ENCODE data around the gene IGSF5. TPM values are rescaled to one million over a fixed set of nuclear protein-coding genes. Genes with fewer than 3 reads are reported as not detected.

The IGSF5 gene
- total RNA-seq, 1 donor from 2014 or later: 0.64 TPM

DNA sequence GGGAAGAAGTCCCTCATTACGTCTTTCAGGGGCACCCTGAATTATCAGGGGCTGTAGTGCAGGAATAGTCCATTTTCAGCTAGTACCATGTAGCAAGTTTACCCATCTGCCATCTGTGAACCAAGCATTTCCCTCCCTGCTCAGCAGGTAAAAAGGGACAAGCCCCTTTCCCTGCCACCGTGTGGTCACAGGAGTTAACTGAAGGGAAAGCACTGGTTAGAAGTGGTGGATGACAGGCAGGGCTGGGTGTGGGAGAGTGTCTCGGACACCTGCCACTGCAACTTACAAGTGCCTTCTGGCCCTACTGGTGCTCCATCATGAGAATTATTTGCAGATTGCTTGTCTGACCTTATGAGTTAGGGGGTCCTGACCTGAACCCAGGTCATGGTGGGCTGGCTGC is 32.0 kb upstream of the IGSF5 start:
- no peak for DNase-seq (ENCODE audit: low read depth)
- no peak overlapping the region for H3K27ac Mint-ChIP-seq (ENCODE audit: unreplicated experiment)
- peaks cover 10% of the 10 kb centered on the region for H3K27me3 Mint-ChIP-seq (ENCODE audit: low read depth, unreplicated experiment)

DNA sequence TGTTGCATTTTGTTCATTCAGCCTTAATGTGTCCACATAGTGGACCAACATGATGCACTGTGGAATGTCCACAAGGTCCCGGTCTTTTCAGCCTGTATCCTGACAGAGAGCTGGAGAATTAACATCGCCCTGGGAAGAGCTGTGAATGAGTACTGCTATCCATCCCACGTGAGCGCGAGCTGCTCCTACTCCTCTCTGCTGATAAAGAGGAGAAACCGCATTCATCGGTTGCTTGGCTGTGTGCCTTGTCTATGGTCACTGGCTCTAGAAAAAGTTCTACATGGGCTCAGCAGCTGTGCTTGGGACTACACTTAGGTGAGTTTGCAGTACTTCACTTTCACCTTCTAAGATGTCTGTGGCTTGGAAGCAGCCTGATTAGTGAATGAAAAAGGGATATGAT is 31.1 kb upstream of the IGSF5 start:
- Histone ChIP-seq H2AFZ (ENCODE audit: low read depth, low read length) (no peak overlapping the region), H3K79me2 (ENCODE audit: insufficient read depth, low read length) (no peaks in the 10 kb centered on the region), H3K4me1 (ENCODE audit: insufficient read depth, low read length) (no peaks in the 10 kb centered on the region), H3K27ac (ENCODE audit: low read depth, low read length) (no peak overlapping the region), H3K9me3 (ENCODE audit: insufficient read depth, low read depth, low read length) (no peaks in the 10 kb centered on the region), H3K27me3 (ENCODE audit: insufficient read depth, low read length) (no peaks in the 10 kb centered on the region), H3K36me3 (ENCODE audit: insufficient read depth, low read length) (no peaks in the 10 kb centered on the region), H3K4me2 (ENCODE audit: low read length) (no peak overlapping the region), H3K9ac (ENCODE audit: low read length) (no peak overlapping the region), H3K4me3 (ENCODE audit: insufficient read depth, low read depth, low read length) (no peak overlapping the region), H4K20me1 (ENCODE audit: insufficient read depth, low read length) (no peaks in the 10 kb centered on the region)
- H3K4me3 Mint-ChIP-seq (ENCODE audit: unreplicated experiment): no peak overlapping the region
- TF ChIP-seq, protein P1, sequence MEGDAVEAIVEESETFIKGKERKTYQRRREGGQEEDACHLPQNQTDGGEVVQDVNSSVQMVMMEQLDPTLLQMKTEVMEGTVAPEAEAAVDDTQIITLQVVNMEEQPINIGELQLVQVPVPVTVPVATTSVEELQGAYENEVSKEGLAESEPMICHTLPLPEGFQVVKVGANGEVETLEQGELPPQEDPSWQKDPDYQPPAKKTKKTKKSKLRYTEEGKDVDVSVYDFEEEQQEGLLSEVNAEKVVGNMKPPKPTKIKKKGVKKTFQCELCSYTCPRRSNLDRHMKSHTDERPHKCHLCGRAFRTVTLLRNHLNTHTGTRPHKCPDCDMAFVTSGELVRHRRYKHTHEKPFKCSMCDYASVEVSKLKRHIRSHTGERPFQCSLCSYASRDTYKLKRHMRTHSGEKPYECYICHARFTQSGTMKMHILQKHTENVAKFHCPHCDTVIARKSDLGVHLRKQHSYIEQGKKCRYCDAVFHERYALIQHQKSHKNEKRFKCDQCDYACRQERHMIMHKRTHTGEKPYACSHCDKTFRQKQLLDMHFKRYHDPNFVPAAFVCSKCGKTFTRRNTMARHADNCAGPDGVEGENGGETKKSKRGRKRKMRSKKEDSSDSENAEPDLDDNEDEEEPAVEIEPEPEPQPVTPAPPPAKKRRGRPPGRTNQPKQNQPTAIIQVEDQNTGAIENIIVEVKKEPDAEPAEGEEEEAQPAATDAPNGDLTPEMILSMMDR (IDR thresholded peaks at IDR 0.05; ENCODE audit: insufficient read depth, low read depth, low read length): no peak
- TF ChIP-seq EZH2 (IDR thresholded peaks at IDR 0.05; ENCODE audit: insufficient read depth, low read length): no peak
- H3K27me3 Mint-ChIP-seq (ENCODE audit: low read depth, unreplicated experiment): peaks cover 10% of the 10 kb centered on the region
- no peak overlapping the region for H3K27ac Mint-ChIP-seq (ENCODE audit: unreplicated experiment)
- no peak for DNase-seq (ENCODE audit: low read depth)
- FAIRE-seq: no peak
- H3K9me3 Mint-ChIP-seq (ENCODE audit: unreplicated experiment): peaks cover 1% of the 10 kb centered on the region
- H3K36me3 Mint-ChIP-seq (ENCODE audit: low read depth, unreplicated experiment): no peaks in the 10 kb centered on the region
- peaks cover 4% of the 10 kb centered on the region for H3K4me1 Mint-ChIP-seq (ENCODE audit: low read depth, unreplicated experiment)

More for the DNA sequence above, 32.0 kb upstream of the IGSF5 start:
- no peak for TF ChIP-seq EZH2 (IDR thresholded peaks at IDR 0.05; ENCODE audit: insufficient read depth, low read length)
- TF ChIP-seq, protein P1 (IDR thresholded peaks at IDR 0.05; ENCODE audit: insufficient read depth, low read depth, low read length): no peak
- H3K9me3 ChIP-seq (ENCODE audit: insufficient read depth, low read depth, low read length): no peaks in the 10 kb centered on the region
- no peaks in the 10 kb centered on the region for H3K4me1 ChIP-seq (ENCODE audit: insufficient read depth, low read length)
- no peak overlapping the region for H3K4me2 ChIP-seq (ENCODE audit: low read length)
- H3K27me3 ChIP-seq (ENCODE audit: insufficient read depth, low read length): no peaks in the 10 kb centered on the region
- Mint-ChIP-seq H3K4me3 (ENCODE audit: unreplicated experiment) (no peak overlapping the region), H3K9me3 (ENCODE audit: unreplicated experiment) (no peaks in the 10 kb centered on the region), H3K36me3 (ENCODE audit: low read depth, unreplicated experiment) (no peaks in the 10 kb centered on the region), H3K4me1 (ENCODE audit: low read depth, unreplicated experiment) (peaks cover 4% of the 10 kb centered on the region)
- H2AFZ ChIP-seq (ENCODE audit: low read depth, low read length): no peak overlapping the region
- no peak overlapping the region for H3K27ac ChIP-seq (ENCODE audit: low read depth, low read length)
- H3K79me2 ChIP-seq (ENCODE audit: insufficient read depth, low read length): no peaks in the 10 kb centered on the region
- no peak overlapping the region for H3K4me3 ChIP-seq (ENCODE audit: insufficient read depth, low read depth, low read length)
- no peak overlapping the region for H3K9ac ChIP-seq (ENCODE audit: low read length)
- H3K36me3 ChIP-seq (ENCODE audit: insufficient read depth, low read length): no peaks in the 10 kb centered on the region
- no peak for FAIRE-seq
- no peaks in the 10 kb centered on the region for H4K20me1 ChIP-seq (ENCODE audit: insufficient read depth, low read length)

DNA sequence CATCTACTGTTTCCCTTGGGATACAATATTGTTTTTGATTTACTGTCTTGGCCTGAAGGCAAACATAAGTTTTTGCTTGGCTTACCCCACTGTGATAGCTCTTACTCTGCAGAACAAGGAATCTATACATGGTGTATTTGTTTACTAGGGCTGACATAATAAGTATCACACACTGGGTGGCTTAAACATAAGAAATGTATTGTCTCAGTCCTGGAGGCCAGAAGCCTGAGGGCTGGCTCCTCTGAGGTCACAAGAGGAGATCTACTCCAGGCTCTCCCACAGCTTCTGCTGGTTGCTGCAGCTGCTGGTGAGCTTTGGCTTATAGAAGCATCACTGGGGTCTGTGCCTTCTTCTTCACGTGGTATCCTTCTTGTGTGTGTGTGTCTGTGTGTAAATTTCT is 30.7 kb upstream of the IGSF5 start:
- H3K9me3 Mint-ChIP-seq (ENCODE audit: unreplicated experiment): peaks cover 1% of the 10 kb centered on the region
- H4K20me1 ChIP-seq (ENCODE audit: insufficient read depth, low read length): no peaks in the 10 kb centered on the region
- peaks cover 4% of the 10 kb centered on the region for H3K4me1 Mint-ChIP-seq (ENCODE audit: low read depth, unreplicated experiment)
- H3K79me2 ChIP-seq (ENCODE audit: insufficient read depth, low read length): no peaks in the 10 kb centered on the region
- no peak overlapping the region for H3K27ac ChIP-seq (ENCODE audit: low read depth, low read length)
- no peaks in the 10 kb centered on the region for H3K27me3 ChIP-seq (ENCODE audit: insufficient read depth, low read length)
- H3K4me2 ChIP-seq (ENCODE audit: low read length): no peak overlapping the region
- H3K9ac ChIP-seq (ENCODE audit: low read length): no peak overlapping the region
- DNase-seq (ENCODE audit: low read depth) (no peak), FAIRE-seq (no peak)
- no peaks in the 10 kb centered on the region for H3K36me3 Mint-ChIP-seq (ENCODE audit: low read depth, unreplicated experiment)
- H2AFZ ChIP-seq (ENCODE audit: low read depth, low read length): no peak overlapping the region
- peaks cover 10% of the 10 kb centered on the region for H3K27me3 Mint-ChIP-seq (ENCODE audit: low read depth, unreplicated experiment)
- no peaks in the 10 kb centered on the region for H3K9me3 ChIP-seq (ENCODE audit: insufficient read depth, low read depth, low read length)
- no peak overlapping the region for H3K4me3 Mint-ChIP-seq (ENCODE audit: unreplicated experiment)
- TF ChIP-seq EZH2 (IDR thresholded peaks at IDR 0.05; ENCODE audit: insufficient read depth, low read length): no peak
- TF ChIP-seq, protein P1 (IDR thresholded peaks at IDR 0.05; ENCODE audit: insufficient read depth, low read depth, low read length): no peak
- no peak overlapping the region for H3K27ac Mint-ChIP-seq (ENCODE audit: unreplicated experiment)
- no peaks in the 10 kb centered on the region for H3K36me3 ChIP-seq (ENCODE audit: insufficient read depth, low read length)
- no peak overlapping the region for H3K4me3 ChIP-seq (ENCODE audit: insufficient read depth, low read depth, low read length)
- no peaks in the 10 kb centered on the region for H3K4me1 ChIP-seq (ENCODE audit: insufficient read depth, low read length)
